Keratinocyte (primary cell): ENCODE data around the gene TMEM135. TPM values are rescaled to one million over a fixed set of nuclear protein-coding genes. Genes with fewer than 3 reads are reported as not detected.

Source experiments
- DNase-seq: peaks from one replicate; pipeline ENCODE4 v3.0.0-alpha.2; 2011; ENCODE audit warnings: low read depth, missing footprints, low spot score
- FAIRE-seq: peaks from 2 replicates; lab custom pipeline; 2011; peaks lifted over from hg19 to GRCh38; lab: Jason Lieb, UNC
- H2AFZ ChIP-seq: 2 replicates; pipeline ENCODE4 v1.6.0; 2012; ENCODE audit warnings: low read length, control low read depth, inconsistent platforms; ENCODE audit not compliant: control insufficient read depth
- H3K27ac ChIP-seq: 2 replicates; pipeline ENCODE4 v1.5.1; 2011; ENCODE audit warnings: low read length; ENCODE audit not compliant: control insufficient read depth, insufficient read depth
- H3K27me3 ChIP-seq: 3 replicates; pipeline ENCODE4 v1.6.0; 2011; ENCODE audit warnings: low read length; ENCODE audit not compliant: control insufficient read depth, insufficient read depth; ENCODE audit errors: extremely low read depth
- H3K36me3 ChIP-seq, 2 experiments: 2 replicates in 1 of 2; 3 replicates in 1 of 2; pipeline ENCODE4 v1.5.1; 2011; ENCODE audit warnings: low read length in 2 of 2, mild to moderate bottlenecking in 1 of 2; ENCODE audit not compliant: control insufficient read depth in 2 of 2, insufficient read depth in 2 of 2; ENCODE audit errors: extremely low read depth in 1 of 2
- H3K4me1 ChIP-seq: 3 replicates; pipeline ENCODE4 v1.5.1; 2011; ENCODE audit warnings: low read length; ENCODE audit not compliant: control insufficient read depth, insufficient read depth; ENCODE audit errors: extremely low read depth
- H3K4me2 ChIP-seq: 3 replicates; pipeline ENCODE4 v1.6.0; 2011; ENCODE audit warnings: low read depth, low read length; ENCODE audit not compliant: control insufficient read depth, insufficient read depth; ENCODE audit errors: extremely low read depth
- H3K4me3 ChIP-seq, 3 experiments: fragments of 200-600 bp in 1 of 3; sonication (generic) in 1 of 3; 2 replicates in 2 of 3; 3 replicates in 1 of 3; pipeline ENCODE4 v1.5.1; 2011 to 2016; ENCODE audit warnings: low read length in 3 of 3, mild to moderate bottlenecking in 3 of 3, control low read depth in 2 of 3, inconsistent platforms in 1 of 3, low read depth in 1 of 3, mixed read lengths in 1 of 3, mixed run types in 1 of 3, moderate library complexity in 1 of 3; ENCODE audit not compliant: control insufficient read depth in 2 of 3, insufficient read depth in 2 of 3; ENCODE audit errors: extremely low read depth in 1 of 3
- H3K79me2 ChIP-seq: 2 replicates; pipeline ENCODE4 v1.6.0; 2012; ENCODE audit warnings: low read length; ENCODE audit not compliant: control insufficient read depth, insufficient read depth
- H3K9ac ChIP-seq: 3 replicates; pipeline ENCODE4 v1.6.0; 2011; ENCODE audit warnings: low read length; ENCODE audit not compliant: control insufficient read depth, insufficient read depth; ENCODE audit errors: extremely low read depth
- H3K9me1 ChIP-seq: 3 replicates; pipeline ENCODE4 v1.6.0; 2011; ENCODE audit warnings: low read length; ENCODE audit not compliant: control insufficient read depth, insufficient read depth; ENCODE audit errors: extremely low read depth
- H3K9me3 ChIP-seq: 2 replicates; pipeline ENCODE4 v1.5.1; 2012; ENCODE audit warnings: low read depth, low read length; ENCODE audit not compliant: control insufficient read depth
- H4K20me1 ChIP-seq: 3 replicates; pipeline ENCODE4 v1.6.0; 2011; ENCODE audit warnings: low read length; ENCODE audit not compliant: control insufficient read depth, insufficient read depth; ENCODE audit errors: extremely low read depth
- EZH2 ChIP-seq: IDR thresholded peaks from one replicate; pipeline ENCODE4 v1.6.1; 2012; ENCODE audit warnings: inconsistent platforms, mild to moderate bottlenecking, low read length, moderate library complexity
- dilution Hi-C: fragments of 300-500 bp; cut with MboI; formaldehyde crosslinking; loops from one replicate; pipeline ENCODE4 v1.7.0; 2020; ENCODE audit warnings: low sequenced_read_pairs; ENCODE audit not compliant: extremely low pct_ligation_motif_present
- polyA plus RNA-seq, 5 experiments: library from polyadenylated mRNA; depleted of rRNA in 3 of 5; stranded (reverse) in 3 of 5; stranded (forward) in 1 of 5; unstranded in 1 of 5; fragments of >200 nt; gene quantifications; 1 replicate in 1 of 5; 2 replicates in 3 of 5; 3 replicates in 1 of 5; pipeline versions ENCODE4 v1.2.1 to v1.2.3, GENCODE V29; 2011 to 2012; ENCODE audit warnings: missing spikeins in 2 of 5, low read depth in 1 of 5, low replicate concordance in 1 of 5
- TF ChIP-seq, protein P1 (sequence below), 3 experiments: IDR thresholded peaks in 1 of 3; conservative IDR thresholded peaks in 1 of 3; optimal IDR thresholded peaks in 1 of 3; 2 replicates in 2 of 3; 3 replicates in 1 of 3; pipeline versions ENCODE3 to v1.5.1; 2011; ENCODE audit warnings: low read length in 3 of 3, mild to moderate bottlenecking in 3 of 3, moderate library complexity in 2 of 3, control low read depth in 1 of 3, inconsistent platforms in 1 of 3; ENCODE audit not compliant: insufficient read depth in 2 of 3; ENCODE audit errors: extremely low read depth in 1 of 3

Gene TMEM135
- polyA plus RNA-seq, 1 donor (not counting 4 experiments of a cell fraction or from before 2014, with no cell fraction given): 15.0 TPM

DNA sequence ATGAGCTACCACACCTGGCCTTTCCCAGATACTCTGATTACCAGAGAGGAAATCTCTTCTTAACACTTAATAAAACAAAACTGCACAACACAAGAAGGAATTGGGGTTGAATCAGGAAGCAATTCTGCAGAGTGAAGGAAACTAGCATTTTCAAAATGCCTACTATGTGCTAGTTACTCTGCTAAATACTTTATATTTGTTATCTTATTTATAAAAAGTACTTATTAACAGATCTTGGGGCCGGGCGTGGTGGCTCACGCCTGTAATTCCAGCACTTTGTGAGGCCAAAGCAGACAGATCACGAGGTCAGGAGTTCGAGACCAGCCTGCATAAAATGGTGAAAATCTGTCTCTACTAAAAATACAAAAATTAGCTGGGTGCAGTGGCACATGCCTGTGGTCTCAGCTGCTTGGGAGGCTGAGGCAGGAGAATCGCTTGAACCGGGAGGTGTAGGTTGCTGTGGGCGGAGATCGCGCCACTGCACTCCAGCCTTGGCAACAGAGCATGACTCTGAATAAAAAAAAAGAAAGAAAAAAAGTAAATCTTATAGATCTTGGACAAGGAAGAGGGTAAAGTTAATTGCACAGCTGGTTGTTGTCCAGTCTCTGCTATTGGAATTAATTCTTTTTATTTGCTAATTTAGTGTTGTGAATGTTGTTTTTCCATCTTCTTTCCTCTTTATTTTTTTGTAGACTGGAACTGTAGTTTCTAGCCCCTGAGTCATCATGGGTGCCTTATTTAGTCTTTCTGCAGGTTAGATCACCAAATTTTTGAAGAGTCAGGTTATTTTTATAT lies 22.1 kb downstream of the TMEM135 start:
- no peaks in the 10 kb centered on the region for H3K36me3 ChIP-seq
- H3K79me2 ChIP-seq: peaks cover 5% of the 10 kb centered on the region
- H3K4me2 ChIP-seq: no peak overlapping the region
- FAIRE-seq: no peak
- no peak for TF ChIP-seq EZH2
- TF ChIP-seq, protein P1, sequence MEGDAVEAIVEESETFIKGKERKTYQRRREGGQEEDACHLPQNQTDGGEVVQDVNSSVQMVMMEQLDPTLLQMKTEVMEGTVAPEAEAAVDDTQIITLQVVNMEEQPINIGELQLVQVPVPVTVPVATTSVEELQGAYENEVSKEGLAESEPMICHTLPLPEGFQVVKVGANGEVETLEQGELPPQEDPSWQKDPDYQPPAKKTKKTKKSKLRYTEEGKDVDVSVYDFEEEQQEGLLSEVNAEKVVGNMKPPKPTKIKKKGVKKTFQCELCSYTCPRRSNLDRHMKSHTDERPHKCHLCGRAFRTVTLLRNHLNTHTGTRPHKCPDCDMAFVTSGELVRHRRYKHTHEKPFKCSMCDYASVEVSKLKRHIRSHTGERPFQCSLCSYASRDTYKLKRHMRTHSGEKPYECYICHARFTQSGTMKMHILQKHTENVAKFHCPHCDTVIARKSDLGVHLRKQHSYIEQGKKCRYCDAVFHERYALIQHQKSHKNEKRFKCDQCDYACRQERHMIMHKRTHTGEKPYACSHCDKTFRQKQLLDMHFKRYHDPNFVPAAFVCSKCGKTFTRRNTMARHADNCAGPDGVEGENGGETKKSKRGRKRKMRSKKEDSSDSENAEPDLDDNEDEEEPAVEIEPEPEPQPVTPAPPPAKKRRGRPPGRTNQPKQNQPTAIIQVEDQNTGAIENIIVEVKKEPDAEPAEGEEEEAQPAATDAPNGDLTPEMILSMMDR (optimal IDR thresholded peaks at IDR 0.05 in 1 of 3, IDR thresholded peaks at IDR 0.05 in 1 of 3, conservative IDR thresholded peaks at IDR 0.05 in 1 of 3; ENCODE audit: extremely low read depth in 1 of 3, insufficient read depth in 2 of 3, low read length in 3 of 3): no peak
- no peak overlapping the region for H3K9ac ChIP-seq
- H3K27ac ChIP-seq: no peak overlapping the region
- dilution Hi-C loops: no loop called here
- no peaks in the 10 kb centered on the region for H4K20me1 ChIP-seq
- H2AFZ ChIP-seq: no peak overlapping the region
- no peaks in the 10 kb centered on the region for H3K27me3 ChIP-seq
- no peaks in the 10 kb centered on the region for H3K9me1 ChIP-seq
- no peaks in the 10 kb centered on the region for H3K9me3 ChIP-seq
- DNase-seq: no peak
- H3K4me1 ChIP-seq: no peaks in the 10 kb centered on the region
- no peak overlapping the region for H3K4me3 ChIP-seq

DNA sequence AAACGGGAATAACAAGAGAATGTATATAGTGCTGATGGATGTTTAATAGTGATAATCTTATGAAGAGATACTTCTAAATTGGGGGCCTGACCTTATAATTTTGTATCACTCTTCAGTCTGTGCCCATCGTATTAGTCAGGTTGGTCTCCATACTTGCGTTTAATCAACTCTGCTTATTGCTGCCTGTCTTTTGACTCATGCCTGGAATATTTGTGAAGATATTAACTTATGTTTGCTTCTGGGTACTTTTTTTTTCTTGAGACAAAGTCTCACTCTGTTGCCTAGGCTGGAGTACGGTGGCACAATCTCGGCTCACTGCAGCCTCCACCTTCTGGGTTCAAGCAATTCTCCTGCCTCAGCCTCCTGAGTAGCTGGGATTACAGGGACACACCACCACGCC lies 24.0 kb downstream of the TMEM135 start:
- dilution Hi-C loops: no loop called here
- H3K79me2 ChIP-seq: peaks cover 5% of the 10 kb centered on the region

More for the DNA sequence above, 24.0 kb downstream of the TMEM135 start:
- FAIRE-seq: no peak
- H3K4me3 ChIP-seq: no peak overlapping the region
- no peak for DNase-seq
- H3K27ac ChIP-seq: no peak overlapping the region
- H3K9ac ChIP-seq: no peak overlapping the region
- H3K27me3 ChIP-seq: no peaks in the 10 kb centered on the region
- H4K20me1 ChIP-seq: no peaks in the 10 kb centered on the region
- H3K36me3 ChIP-seq: no peaks in the 10 kb centered on the region
- no peaks in the 10 kb centered on the region for H3K9me3 ChIP-seq
- TF ChIP-seq, protein P1 (optimal IDR thresholded peaks at IDR 0.05 in 1 of 3, IDR thresholded peaks at IDR 0.05 in 1 of 3, conservative IDR thresholded peaks at IDR 0.05 in 1 of 3; ENCODE audit: extremely low read depth in 1 of 3, insufficient read depth in 2 of 3, low read length in 3 of 3): no peak
- TF ChIP-seq EZH2: no peak
- no peaks in the 10 kb centered on the region for H3K4me1 ChIP-seq
- no peak overlapping the region for H2AFZ ChIP-seq
- no peak overlapping the region for H3K4me2 ChIP-seq
- H3K9me1 ChIP-seq: no peaks in the 10 kb centered on the region
